Measurements from ENCODE around the gene TXNIP.
A peak's percentile ranks its signal among the peaks of the same experiment; 100 is the strongest.

DNA sequence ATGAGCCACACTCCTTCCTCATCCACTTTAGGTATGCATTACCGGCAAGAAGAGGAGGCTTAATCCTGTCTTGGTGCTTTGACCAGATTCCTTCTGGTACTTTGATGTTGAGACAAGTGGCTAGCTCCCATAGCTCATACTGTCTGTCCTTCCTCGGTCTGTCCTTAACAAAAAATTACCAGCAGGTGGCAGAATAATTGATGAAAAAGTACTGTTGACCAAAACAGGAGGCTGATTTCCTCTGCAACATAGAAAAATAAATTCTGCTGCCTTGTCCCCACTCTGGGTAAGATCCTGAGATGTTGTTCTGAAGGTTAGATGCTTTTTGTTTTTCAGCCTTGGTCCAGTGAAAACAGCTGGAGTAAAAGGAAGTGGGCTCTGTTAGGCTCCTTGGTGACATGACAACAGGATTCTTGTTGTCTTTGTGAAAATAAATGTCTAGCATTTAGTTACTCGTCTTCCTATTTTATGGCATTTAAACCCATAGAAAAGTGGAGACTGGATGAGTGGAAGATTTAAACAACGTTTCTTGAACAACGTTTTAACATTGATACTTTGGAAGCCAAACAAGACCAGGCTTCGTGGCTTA lies 36.3 kb upstream of the TXNIP start:
- TF ChIP-seq, protein P1, sequence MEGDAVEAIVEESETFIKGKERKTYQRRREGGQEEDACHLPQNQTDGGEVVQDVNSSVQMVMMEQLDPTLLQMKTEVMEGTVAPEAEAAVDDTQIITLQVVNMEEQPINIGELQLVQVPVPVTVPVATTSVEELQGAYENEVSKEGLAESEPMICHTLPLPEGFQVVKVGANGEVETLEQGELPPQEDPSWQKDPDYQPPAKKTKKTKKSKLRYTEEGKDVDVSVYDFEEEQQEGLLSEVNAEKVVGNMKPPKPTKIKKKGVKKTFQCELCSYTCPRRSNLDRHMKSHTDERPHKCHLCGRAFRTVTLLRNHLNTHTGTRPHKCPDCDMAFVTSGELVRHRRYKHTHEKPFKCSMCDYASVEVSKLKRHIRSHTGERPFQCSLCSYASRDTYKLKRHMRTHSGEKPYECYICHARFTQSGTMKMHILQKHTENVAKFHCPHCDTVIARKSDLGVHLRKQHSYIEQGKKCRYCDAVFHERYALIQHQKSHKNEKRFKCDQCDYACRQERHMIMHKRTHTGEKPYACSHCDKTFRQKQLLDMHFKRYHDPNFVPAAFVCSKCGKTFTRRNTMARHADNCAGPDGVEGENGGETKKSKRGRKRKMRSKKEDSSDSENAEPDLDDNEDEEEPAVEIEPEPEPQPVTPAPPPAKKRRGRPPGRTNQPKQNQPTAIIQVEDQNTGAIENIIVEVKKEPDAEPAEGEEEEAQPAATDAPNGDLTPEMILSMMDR (IDR thresholded peaks at IDR 0.05), result peak; percentile 84
- TF ChIP-seq ZFX (IDR thresholded peaks at IDR 0.05; ENCODE audit: borderline replicate concordance), result no peak

Data from 22Rv1 (cell line).